GM18508 (cell line): ENCODE measurements around the gene GOLGA6A.
"Not testable (repeated sequence)": the region's sequence is repeated elsewhere in the genome, so short reads cannot be mapped to it uniquely, and the experiment has no call there.

Source experiments
- ATAC-seq: cut with Tn5 transposase; IDR thresholded peaks from one replicate; pipeline ENCODE4 v1.9.1; 2021; ENCODE audit warnings: moderate number of reproducible peaks; ENCODE audit not compliant: insufficient read depth, unreplicated experiment

GOLGA6A gene

GRCh38 chr15:74082450-74082849 is at the start of gene GOLGA6A:
Gene GOLGA6A (minus strand): TSS chr15:74082550. CDS start chr15:74082509, 41 bp downstream.
- not testable (repeated sequence) for ATAC-seq

GRCh38 chr15:74131628-74132413 is 49.5 kb upstream of the GOLGA6A start:
- ATAC-seq, result no peak

GRCh38 chr15:74130849-74131627 is 48.7 kb upstream of the GOLGA6A start:
- ATAC-seq, result no peak

- no peak for ATAC-seq
Measured at GRCh38 chr15:74130155-74130848, 48.0 kb upstream of the GOLGA6A start, which contains the start of gene ISLR2. Gene ISLR2 (plus strand): TSS chr15:74130586. CDS start chr15:74132755, 2,169 bp downstream.

GRCh38 chr15:74129586-74130154 is 47.3 kb upstream of the GOLGA6A start:
- ATAC-seq, result no peak

GRCh38 chr15:74128785-74129585 is 46.6 kb upstream of the GOLGA6A start:
- ATAC-seq, result no peak

- ATAC-seq, result no peak
Measured at GRCh38 chr15:74127954-74128784, 45.8 kb upstream of the GOLGA6A start.

- no peak for ATAC-seq
Measured at GRCh38 chr15:74127255-74127953, 45.1 kb upstream of the GOLGA6A start.

GRCh38 chr15:74124759-74125158 is 42.4 kb upstream of the GOLGA6A start:
- ATAC-seq, result no peak

GRCh38 chr15:74124196-74124595 is 41.8 kb upstream of the GOLGA6A start:
- no peak for ATAC-seq

GRCh38 chr15:74123658-74124057 is 41.3 kb upstream of the GOLGA6A start:
- ATAC-seq, result no peak

GRCh38 chr15:74123131-74123429 is 40.7 kb upstream of the GOLGA6A start:
- no peak for ATAC-seq

GRCh38 chr15:74122403-74123130 is 40.2 kb upstream of the GOLGA6A start:
- ATAC-seq, result no peak

GRCh38 chr15:74121858-74122257 is 39.5 kb upstream of the GOLGA6A start:
- ATAC-seq, result no peak

- no peak for ATAC-seq
Measured at GRCh38 chr15:74121039-74121438, 38.7 kb upstream of the GOLGA6A start.

- ATAC-seq, result no peak
Measured at GRCh38 chr15:74120426-74120825, 38.1 kb upstream of the GOLGA6A start.

GRCh38 chr15:74109713-74110112 is 27.4 kb upstream of the GOLGA6A start:
- no peak for ATAC-seq

GRCh38 chr15:74108611-74109010 is 26.3 kb upstream of the GOLGA6A start:
- ATAC-seq, result not testable (repeated sequence)
